OCI-LY3 (cell line): ENCODE measurements around the gene VWC2.

Experiments
- CTCF ChIP-seq: fragments of 200-600, 300-600 bp; sonication (generic); IDR thresholded peaks from 2 replicates; pipeline ENCODE4 v1.5.1; 2014; ENCODE audit warnings: antibody characterized with exemption, low read length, low read depth
- EZH2phosphoT487 ChIP-seq: fragments of 200-600 bp; shearing (Covaris generic); IDR thresholded peaks from 2 replicates; pipeline ENCODE4 v1.6.1; 2018; ENCODE audit warnings: antibody characterized with exemption, mixed run types, low read depth

GRCh38 chr7:49821181-49821580 is 47.7 kb downstream of the VWC2 start:
- TF ChIP-seq CTCF: no peak
- TF ChIP-seq EZH2phosphoT487: no peak
